Measurements from ENCODE around the gene TSHZ2.
"Not testable (repeated sequence)": the region's sequence is repeated elsewhere in the genome, so short reads cannot be mapped to it uniquely, and the experiment has no call there.

TSHZ2 gene

GRCh38 chr20:53088786-53089185 lies 116.6 kb downstream of the TSHZ2 start:
- DNase-seq, result no peak

- not testable (repeated sequence) for DNase-seq
Observed at GRCh38 chr20:53089851-53090250, 117.7 kb downstream of the TSHZ2 start.

- no peak for DNase-seq
Observed at GRCh38 chr20:53091789-53092188, 119.6 kb downstream of the TSHZ2 start.

GRCh38 chr20:53092772-53093300 lies 120.7 kb downstream of the TSHZ2 start:
- no peak for DNase-seq

- DNase-seq, result peak; percentile 53
Observed at GRCh38 chr20:53097371-53097770, 125.2 kb downstream of the TSHZ2 start.

GRCh38 chr20:53097791-53098190 lies 125.6 kb downstream of the TSHZ2 start:
- no peak for DNase-seq

GRCh38 chr20:53098621-53099020 lies 126.5 kb downstream of the TSHZ2 start:
- DNase-seq, result no peak

GRCh38 chr20:53099856-53100255 lies 127.7 kb downstream of the TSHZ2 start:
- DNase-seq, result no peak

- no peak for DNase-seq
Observed at GRCh38 chr20:53100476-53100911, 128.3 kb downstream of the TSHZ2 start.

GRCh38 chr20:53101992-53102760 lies 130.0 kb downstream of the TSHZ2 start:
- DNase-seq, result no peak

GRCh38 chr20:53103124-53103523 lies 131.0 kb downstream of the TSHZ2 start:
- no peak for DNase-seq

- DNase-seq, result no peak
Observed at GRCh38 chr20:53104884-53105283, 132.7 kb downstream of the TSHZ2 start.

GRCh38 chr20:53116733-53117132 lies 144.6 kb downstream of the TSHZ2 start:
- no peak for DNase-seq

- no peak for DNase-seq
Observed at GRCh38 chr20:53122853-53123252, 150.7 kb downstream of the TSHZ2 start.

- DNase-seq, result no peak
Observed at GRCh38 chr20:53124075-53124551, 152.0 kb downstream of the TSHZ2 start.

GRCh38 chr20:53124803-53125202 lies 152.6 kb downstream of the TSHZ2 start:
- DNase-seq, result no peak

- no peak for DNase-seq
Observed at GRCh38 chr20:53126185-53126584, 154.0 kb downstream of the TSHZ2 start.

GRCh38 chr20:53127027-53127426 lies 154.9 kb downstream of the TSHZ2 start:
- DNase-seq, result no peak

- DNase-seq, result no peak
Observed at GRCh38 chr20:53128004-53128403, 155.8 kb downstream of the TSHZ2 start.

GRCh38 chr20:53129563-53129962 lies 157.4 kb downstream of the TSHZ2 start:
- no peak for DNase-seq

- no peak for DNase-seq
Observed at GRCh38 chr20:53130795-53131194, 158.6 kb downstream of the TSHZ2 start.

- DNase-seq, result no peak
Observed at GRCh38 chr20:53133125-53133524, 161.0 kb downstream of the TSHZ2 start.

GRCh38 chr20:53133628-53134027 lies 161.5 kb downstream of the TSHZ2 start:
- DNase-seq, result no peak

GRCh38 chr20:53136473-53136872 lies 164.3 kb downstream of the TSHZ2 start:
- no peak for DNase-seq

All from NCI-H82 (cell line).